H1 (cell line): Measurements from ENCODE around the gene IGSF5. TPM values are rescaled to one million over a fixed set of nuclear protein-coding genes. Genes with fewer than 3 reads are reported as not detected.

Source experiments
- CTCF ChIA-PET: fragments of 300-600 bp; sonication (Branson Sonifier 250); formaldehyde crosslinking; loops from one replicate; lab custom pipeline; 2021; ENCODE audit not compliant: partially characterized antibody; lab: Charles Lee
- POLR2A ChIA-PET: fragments of 300-600 bp; sonication (Branson Sonifier 250); formaldehyde crosslinking; loops from one replicate; lab custom pipeline; 2021; ENCODE audit warnings: inconsistent platforms; ENCODE audit not compliant: partially characterized antibody; lab: Charles Lee
- DNase-seq, 2 experiments: peaks; one replicate each; pipeline versions ENCODE4 v3.0.0 to v3.0.0-alpha.2; 2010 to 2022; ENCODE audit warnings: low spot score in 2 of 2, low read depth in 1 of 2, mixed read lengths in 1 of 2
- FAIRE-seq: peaks from 2 replicates; lab custom pipeline; 2011; peaks lifted over from hg19 to GRCh38; lab: Jason Lieb, UNC
- H2AFZ ChIP-seq: 2 replicates; pipeline ENCODE4 v1.8.1; 2012; ENCODE audit warnings: low read length, inconsistent platforms
- H2AK5ac ChIP-seq: 2 replicates; pipeline ENCODE4 v1.6.1; 2013; ENCODE audit warnings: low read depth, low read length
- H2BK120ac ChIP-seq: replicated peaks from 2 replicates; pipeline ENCODE3; 2013; ENCODE audit warnings: low read depth, low read length, inconsistent platforms
- H2BK12ac ChIP-seq: 2 replicates; pipeline ENCODE4 v1.6.1; 2013; ENCODE audit warnings: low read depth, low read length
- H2BK15ac ChIP-seq: 2 replicates; pipeline ENCODE4 v1.6.1; 2013; ENCODE audit warnings: low read length
- H2BK20ac ChIP-seq: 2 replicates; pipeline ENCODE4 v1.6.1; 2013; ENCODE audit warnings: low read length
- H2BK5ac ChIP-seq: 2 replicates; pipeline ENCODE4 v1.6.1; 2013; ENCODE audit warnings: low read depth, low read length
- H3K14ac ChIP-seq: 2 replicates; pipeline ENCODE4 v1.6.1; 2013; ENCODE audit warnings: inconsistent platforms; ENCODE audit not compliant: insufficient read length
- H3K18ac ChIP-seq: 2 replicates; pipeline ENCODE4 v1.6.1; 2013; ENCODE audit warnings: low read length; ENCODE audit errors: extremely low read depth
- H3K23ac ChIP-seq: 2 replicates; pipeline ENCODE4 v1.6.1; 2013; ENCODE audit warnings: inconsistent platforms; ENCODE audit not compliant: insufficient read length
- H3K23me2 ChIP-seq: 2 replicates; pipeline ENCODE4 v1.6.1; 2013; ENCODE audit warnings: low read depth, low read length
- H3K27ac ChIP-seq: 2 replicates; pipeline ENCODE4 v1.6.1; 2011; ENCODE audit warnings: low read depth, low read length, inconsistent platforms
- H3K27me3 ChIP-seq, 4 experiments: replicated peaks in 1 of 4; 1 replicate in 1 of 4; 2 replicates in 3 of 4; pipeline versions ENCODE4 v1.6.1 to v1.8.1; 2011 to 2013; ENCODE audit warnings: low read length in 3 of 4, mild to moderate bottlenecking in 3 of 4, inconsistent platforms in 2 of 4, mixed read lengths in 2 of 4, moderate library complexity in 1 of 4; ENCODE audit not compliant: control insufficient read depth in 3 of 4, insufficient read depth in 3 of 4; ENCODE audit errors: extremely low read depth in 1 of 4
- H3K36me3 ChIP-seq, 4 experiments: 2 replicates each; pipeline versions ENCODE4 v1.6.1 to v1.8.1; 2011 to 2013; ENCODE audit warnings: mild to moderate bottlenecking in 4 of 4, low read length in 3 of 4, moderate library complexity in 2 of 4, control low read depth in 1 of 4, inconsistent platforms in 1 of 4; ENCODE audit not compliant: insufficient read depth in 4 of 4, control insufficient read depth in 2 of 4
- H3K4ac ChIP-seq: replicated peaks from 2 replicates; pipeline ENCODE3; 2013; ENCODE audit warnings: low read length, low read depth, mixed read lengths, inconsistent platforms; ENCODE audit not compliant: insufficient read length
- H3K4me1 ChIP-seq, 4 experiments: replicated peaks in 1 of 4; 1 replicate in 1 of 4; 2 replicates in 3 of 4; pipeline versions ENCODE4 v1.6.1 to v1.8.1; 2011 to 2013; ENCODE audit warnings: low read length in 3 of 4, inconsistent platforms in 2 of 4, mixed read lengths in 1 of 4; ENCODE audit not compliant: insufficient read depth in 4 of 4, control insufficient read depth in 3 of 4
- H3K4me2 ChIP-seq, 2 experiments: 2 replicates each; pipeline versions ENCODE4 v1.6.1 to v1.8.1; 2011 to 2013; ENCODE audit warnings: low read depth in 2 of 2, low read length in 2 of 2, control low read depth in 1 of 2, inconsistent platforms in 1 of 2, mild to moderate bottlenecking in 1 of 2; ENCODE audit not compliant: insufficient read depth in 1 of 2
- H3K4me3 ChIP-seq, 4 experiments: fragments of 200-600, 300-600 bp in 1 of 4; sonication (generic), shearing (Covaris generic), sonication (Bioruptor Twin) in 1 of 4; 2 replicates each; pipeline versions ENCODE4 v1.5.1 to v1.8.1; 2011 to 2016; ENCODE audit warnings: low read length in 4 of 4, low read depth in 3 of 4, control low read depth in 2 of 4, inconsistent platforms in 2 of 4, mild to moderate bottlenecking in 2 of 4, mixed read lengths in 1 of 4, moderate library complexity in 1 of 4; ENCODE audit not compliant: insufficient read depth in 2 of 4; ENCODE audit errors: extremely low read depth in 1 of 4
- H3K56ac ChIP-seq: replicated peaks from 2 replicates; pipeline ENCODE3; 2013; ENCODE audit warnings: low read depth, mild to moderate bottlenecking, mixed read lengths, low read length, inconsistent platforms; ENCODE audit not compliant: insufficient read length
- H3K79me1 ChIP-seq: 2 replicates; pipeline ENCODE4 v1.6.1; 2013; ENCODE audit warnings: low read depth, low read length, control low read depth
- H3K79me2 ChIP-seq, 2 experiments: 2 replicates each; pipeline versions ENCODE4 v1.6.1 to v1.8.1; 2012 to 2013; ENCODE audit warnings: low read length in 2 of 2, mild to moderate bottlenecking in 2 of 2, inconsistent platforms in 1 of 2; ENCODE audit not compliant: insufficient read depth in 2 of 2, control insufficient read depth in 1 of 2
- H3K9ac ChIP-seq, 4 experiments: replicated peaks in 1 of 4; 1 replicate in 1 of 4; 2 replicates in 3 of 4; pipeline versions ENCODE4 v1.6.1 to v1.8.1; 2011 to 2013; ENCODE audit warnings: low read depth in 3 of 4, low read length in 3 of 4, control low read depth in 2 of 4, mild to moderate bottlenecking in 2 of 4, moderate library complexity in 2 of 4, inconsistent platforms in 1 of 4; ENCODE audit errors: extremely low read depth in 1 of 4
- H3K9me3 ChIP-seq, 2 experiments: 2 replicates each; pipeline versions ENCODE4 v1.6.1 to v1.8.1; 2012 to 2013; ENCODE audit warnings: mild to moderate bottlenecking in 2 of 2, moderate library complexity in 2 of 2, control low read depth in 1 of 2, inconsistent platforms in 1 of 2, low read depth in 1 of 2, low read length in 1 of 2, mixed read lengths in 1 of 2; ENCODE audit not compliant: insufficient read depth in 2 of 2
- H4K20me1 ChIP-seq, 2 experiments: replicated peaks in 1 of 2; 2 replicates each; pipeline versions ENCODE3 to v1.8.1; 2011 to 2013; ENCODE audit warnings: inconsistent platforms in 2 of 2, low read length in 2 of 2, mild to moderate bottlenecking in 1 of 2; ENCODE audit not compliant: insufficient read depth in 2 of 2, control insufficient read depth in 1 of 2
- H4K5ac ChIP-seq: 2 replicates; pipeline ENCODE4 v1.6.1; 2013; ENCODE audit warnings: low read length, low read depth, mixed read lengths, inconsistent platforms; ENCODE audit not compliant: insufficient read length
- H4K8ac ChIP-seq: 2 replicates; pipeline ENCODE4 v1.8.0; 2013; ENCODE audit warnings: mild to moderate bottlenecking, moderate library complexity, low read length, inconsistent platforms; ENCODE audit not compliant: insufficient read depth; ENCODE audit errors: extremely low read depth
- H4K91ac ChIP-seq: replicated peaks from 2 replicates; pipeline ENCODE3; 2013; ENCODE audit warnings: low read length, mixed read lengths, inconsistent platforms; ENCODE audit not compliant: insufficient read length
- BCL11A ChIP-seq, 2 experiments: IDR thresholded peaks; one replicate each; pipeline ENCODE4 v1.6.1; 2011; ENCODE audit warnings: low read depth in 2 of 2, low read length in 2 of 2, mild to moderate bottlenecking in 2 of 2
- CREB1 ChIP-seq: IDR thresholded peaks from 2 replicates; pipeline ENCODE4 v1.6.1; 2012; ENCODE audit warnings: inconsistent platforms
- EP300 ChIP-seq, 2 experiments: IDR thresholded peaks; 1 replicate in 1 of 2; 2 replicates in 1 of 2; pipeline ENCODE4 v1.6.1; 2011 to 2012; ENCODE audit warnings: low read depth in 2 of 2, low read length in 2 of 2, mild to moderate bottlenecking in 2 of 2, borderline replicate concordance in 1 of 2, inconsistent platforms in 1 of 2, moderate library complexity in 1 of 2
- KDM5A ChIP-seq: fragments of 200-600 bp; IDR thresholded peaks from 2 replicates; pipeline ENCODE4 v1.7.1; 2012; ENCODE audit warnings: mild to moderate bottlenecking, low read length, inconsistent platforms, mixed read lengths
- SIX5 ChIP-seq: IDR thresholded peaks from 2 replicates; pipeline ENCODE4 v1.6.1; 2011; ENCODE audit warnings: mild to moderate bottlenecking, low read depth, low read length
- SP1 ChIP-seq: IDR thresholded peaks from 2 replicates; pipeline ENCODE4 v1.6.1; 2011; ENCODE audit warnings: low read depth, low read length
- TCF12 ChIP-seq: IDR thresholded peaks from 2 replicates; pipeline ENCODE4 v1.6.1; 2011; ENCODE audit warnings: low read depth, mild to moderate bottlenecking, low read length
- WGBS, 2 experiments: shearing (Covaris generic) in 1 of 2; methylation state at CpG; one replicate each; pipeline versions ENCODE4 v1.1.6 to v1.1.7; 2013 to 2015; ENCODE audit warnings: low lambda C conversion rate in 2 of 2, mixed read lengths in 2 of 2, inconsistent platforms in 1 of 2, low coverage in 1 of 2, missing lambda C conversion rate in 1 of 2; ENCODE audit not compliant: insufficient replicate concordance in 2 of 2, insufficient coverage in 1 of 2, insufficient read length in 1 of 2; ENCODE audit errors: extremely low coverage in 1 of 2, missing lambda C conversion rate in 1 of 2; 5-methylcytosine and 5-hydroxymethylcytosine counted together
- polyA plus RNA-seq, 7 experiments: library from polyadenylated mRNA; depleted of rRNA in 3 of 7; stranded (reverse) in 5 of 7; unstranded in 2 of 7; fragments of >200 nt in 5 of 7; fragments of 200-250 nt in 2 of 7; gene quantifications; 1 replicate in 5 of 7; 2 replicates in 1 of 7; 4 replicates in 1 of 7; pipeline versions ENCODE4 v1.2.1 to v1.2.3, GENCODE V29; 2011 to 2013; ENCODE audit warnings: missing spikeins in 2 of 7, mixed read lengths in 2 of 7
- total RNA-seq: library from RNA; stranded (reverse); fragmentation: NEBNext Ultra II Directional; extraction: Animal tissue kit (Norgen Biotek cat#: 25700); gene quantifications from 2 replicates; pipeline ENCODE4 v1.2.1, GENCODE V29; 2021

Gene IGSF5
- total and polyA plus RNA-seq, 2 of the 8 experiments (the other 6 are each of a cell fraction or from before 2014, with no cell fraction given), result 4.4 to 5.4 TPM

GRCh38 chr21:39805983-39806382 lies 61.0 kb downstream of the IGSF5 start:
- Histone ChIP-seq H3K14ac (no peak overlapping the region), H3K27me3 (peaks cover 0 to 1% (median 0%) of the 10 kb centered on the region in 4 experiments; a peak in 1 of 7 replicates), H3K9me3 (peaks cover 0 to 4% of the 10 kb centered on the region in 2 experiments; a peak in 1 of 4 replicates), H2AK5ac (no peak overlapping the region), H2BK5ac (no peak overlapping the region), H3K27ac (no peak overlapping the region), H3K79me2 (no peaks in the 10 kb centered on the region), H3K4me3 (no peak overlapping the region), H3K4me1 (no peaks in the 10 kb centered on the region), H2BK12ac (no peak overlapping the region), H4K5ac (no peak overlapping the region), H3K18ac (no peak overlapping the region), H4K8ac (no peak overlapping the region), H3K79me1 (no peaks in the 10 kb centered on the region), H2AFZ (no peak overlapping the region), H3K23me2 (no peaks in the 10 kb centered on the region), H3K36me3 (no peaks in the 10 kb centered on the region), H2BK120ac (no peak overlapping the region), H3K23ac (no peak overlapping the region), H3K56ac (no peak overlapping the region), H4K20me1 (no peaks in the 10 kb centered on the region), H2BK15ac (no peak overlapping the region), H3K9ac (no peak overlapping the region), H2BK20ac (no peak overlapping the region), H3K4ac (no peak overlapping the region), H4K91ac (no peak overlapping the region), H3K4me2 (no peak overlapping the region)
- no peak for DNase-seq
- no peak for FAIRE-seq
- POLR2A ChIA-PET, result no interaction called here
- CTCF ChIA-PET, result no interaction called here
- 100% methylated on average over 1 of the region's 1 CpG; no CpG with 5 or more reads in 1 of the 2 experiments for WGBS, 2 experiments
- TF ChIP-seq SP1, result no peak
- no peak for TF ChIP-seq KDM5A
- no peak for TF ChIP-seq TCF12
- no peak for TF ChIP-seq CREB1
- no peak for TF ChIP-seq SIX5
- TF ChIP-seq BCL11A (IDR thresholded peaks at IDR 0.05; ENCODE audit: low read depth in 2 of 2, low read length in 2 of 2), result no peak
- no peak for TF ChIP-seq EP300 (IDR thresholded peaks at IDR 0.05; ENCODE audit: borderline replicate concordance in 1 of 2, low read depth in 2 of 2, low read length in 2 of 2)
